Bronchial epithelial cell (primary cell): ENCODE results near the gene PLEKHM2. TPM values are rescaled to one million over a fixed set of nuclear protein-coding genes. Genes with fewer than 3 reads are reported as not detected.

Experiments
- DNase-seq: peaks from one replicate; pipeline ENCODE4 v3.0.0-alpha.2; 2010; ENCODE audit warnings: low read depth
- FAIRE-seq: peaks from 2 replicates; lab custom pipeline; 2011; peaks lifted over from hg19 to GRCh38; lab: Jason Lieb, UNC
- H3K27me3 ChIP-seq: 2 replicates; pipeline ENCODE4 v1.5.1; 2011; ENCODE audit warnings: low read length; ENCODE audit not compliant: control insufficient read depth, insufficient read depth
- H3K36me3 ChIP-seq: 2 replicates; pipeline ENCODE4 v1.5.1; 2011; ENCODE audit warnings: low read length; ENCODE audit not compliant: control insufficient read depth, insufficient read depth
- H3K4me3 ChIP-seq: 2 replicates; pipeline ENCODE4 v1.5.1; 2011; ENCODE audit warnings: mild to moderate bottlenecking, low read depth, low read length, control low read depth
- CTCF ChIP-seq: IDR thresholded peaks from 2 replicates; pipeline ENCODE4 v1.5.1; 2011; ENCODE audit warnings: mild to moderate bottlenecking, moderate library complexity, low read length, control low read depth, inconsistent platforms; ENCODE audit not compliant: insufficient read depth, severe bottlenecking
- total RNA-seq: library from RNA; depleted of rRNA; stranded (reverse); fragments of >200 nt; gene quantifications from 2 replicates; pipeline ENCODE4 v1.2.1, GENCODE V29; 2014

The PLEKHM2 gene
- total RNA-seq, 1 donor from 2014 or later: 60.6 TPM

GRCh38 chr1:15706751-15707150 lies 22.6 kb downstream of the PLEKHM2 start:
- FAIRE-seq: no peak
- DNase-seq: no peak
- TF ChIP-seq CTCF: no peak
- no peaks in the 10 kb centered on the region for H3K27me3 ChIP-seq
- H3K4me3 ChIP-seq: no peak overlapping the region
- H3K36me3 ChIP-seq: peaks cover 8% of the 10 kb centered on the region

GRCh38 chr1:15707239-15707925 lies 23.3 kb downstream of the PLEKHM2 start:
- FAIRE-seq (no peak), DNase-seq (no peak)
- Histone ChIP-seq H3K4me3 (no peak overlapping the region), H3K27me3 (no peaks in the 10 kb centered on the region), H3K36me3 (peaks cover 8% of the 10 kb centered on the region)
- no peak for TF ChIP-seq CTCF

DNA sequence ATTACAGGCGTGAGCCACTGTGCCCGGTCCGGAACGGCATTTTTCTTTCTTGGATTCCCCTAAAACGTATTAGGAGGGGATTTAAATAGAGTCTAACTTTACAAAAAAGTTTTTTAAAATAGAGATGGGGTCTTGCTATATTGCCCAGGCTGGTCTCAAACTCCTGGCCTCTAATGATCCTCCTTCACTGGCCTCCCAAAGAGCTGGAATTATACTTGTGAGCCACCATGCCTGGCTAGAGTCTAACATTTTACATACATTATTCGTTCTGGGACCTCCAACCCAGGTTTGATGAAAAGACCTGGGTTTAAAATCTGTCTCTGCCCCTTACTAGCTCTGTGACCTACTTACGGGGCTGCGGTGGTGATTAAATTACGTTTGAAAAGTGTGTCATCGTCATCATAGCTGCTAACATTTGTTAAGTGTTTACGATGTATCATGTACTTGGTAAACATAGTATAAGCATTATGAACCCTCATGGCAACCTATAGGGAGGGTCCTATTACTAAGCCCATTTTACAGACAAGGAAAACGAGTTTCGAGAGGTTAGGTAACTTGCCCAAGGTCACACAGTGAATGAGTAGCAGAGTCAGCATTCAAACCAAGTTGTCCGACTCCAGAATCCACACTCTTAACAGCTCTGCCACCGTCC lies 24.5 kb downstream of the PLEKHM2 start:
- Histone ChIP-seq H3K36me3 (peaks cover 8% of the 10 kb centered on the region), H3K4me3 (no peak overlapping the region), H3K27me3 (no peaks in the 10 kb centered on the region)
- DNase-seq (no peak), FAIRE-seq (no peak)
- TF ChIP-seq CTCF: no peak

GRCh38 chr1:15709226-15709625 lies 25.1 kb downstream of the PLEKHM2 start:
- H3K27me3 ChIP-seq: no peaks in the 10 kb centered on the region
- FAIRE-seq (no peak), DNase-seq (no peak)
- no peak for TF ChIP-seq CTCF
- H3K4me3 ChIP-seq: no peak overlapping the region
- peaks cover 8% of the 10 kb centered on the region for H3K36me3 ChIP-seq

DNA sequence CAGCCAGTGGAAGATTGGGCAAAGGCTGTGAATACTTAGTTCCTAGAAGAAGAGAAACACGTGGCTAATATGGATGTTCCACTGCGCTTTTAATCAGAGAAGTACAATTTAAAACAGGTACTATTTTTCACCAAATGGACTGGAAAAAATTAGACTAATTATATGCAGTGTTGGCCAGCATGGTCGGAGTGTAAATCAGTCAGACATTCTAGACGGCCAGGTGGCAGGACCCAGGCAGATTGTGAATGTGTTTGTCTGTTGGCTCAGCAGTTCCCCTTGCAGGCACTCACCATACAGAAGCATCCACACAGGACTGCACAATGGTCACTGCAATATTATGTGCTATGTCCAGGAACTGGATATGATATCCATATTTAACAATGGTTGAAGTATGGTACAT lies 28.0 kb downstream of the PLEKHM2 start:
- Histone ChIP-seq H3K4me3 (no peak overlapping the region), H3K27me3 (no peaks in the 10 kb centered on the region), H3K36me3 (peaks cover 12% of the 10 kb centered on the region)
- TF ChIP-seq CTCF: no peak
- FAIRE-seq (no peak), DNase-seq (no peak)
